ENCODE data around the gene SOBP. TPM values are rescaled to one million over a fixed set of nuclear protein-coding genes. Genes with fewer than 3 reads are reported as not detected.

Gene SOBP
- total RNA-seq, 2 donors from 2014 or later, result 1.5 to 1.9 TPM

- 91% methylated on average over 3 of the region's 3 CpGs; no CpG with 5 or more reads in 1 of the 2 experiments for WGBS, 2 experiments (ENCODE audit: insufficient coverage in 1 of 2, insufficient read length in 1 of 2)
- peaks cover 42% of the 10 kb centered on the region for H3K4me1 Mint-ChIP-seq
- H3K27ac ChIP-seq (ENCODE audit: low read depth, low read length), result no peak overlapping the region
- H3K4me3 Mint-ChIP-seq, result no peak overlapping the region
- TF ChIP-seq CTCF (conservative IDR thresholded peaks at IDR 0.05), result no peak
- no peaks in the 10 kb centered on the region for H3K36me3 Mint-ChIP-seq (ENCODE audit: low read depth)
- H3K27me3 Mint-ChIP-seq (ENCODE audit: insufficient read depth), result no peaks in the 10 kb centered on the region
- H3K9me3 ChIP-seq (ENCODE audit: control insufficient read depth, low read length), result no peaks in the 10 kb centered on the region
- no peak overlapping the region for H3K27ac Mint-ChIP-seq
- no peak overlapping the region for H3K4me3 ChIP-seq (ENCODE audit: low read length)
- H3K9me3 Mint-ChIP-seq, result no peaks in the 10 kb centered on the region
- no peaks in the 10 kb centered on the region for H3K27me3 ChIP-seq (ENCODE audit: control insufficient read depth, insufficient read depth, low read length, poor library complexity, severe bottlenecking)
- H3K4me1 ChIP-seq (ENCODE audit: control insufficient read depth, insufficient read depth, low read length), result peaks cover 6% of the 10 kb centered on the region
- DNase-seq, result no peak
- no peaks in the 10 kb centered on the region for H3K36me3 ChIP-seq (ENCODE audit: control insufficient read depth, insufficient read depth, low read length)
- H3K9ac ChIP-seq (ENCODE audit: extremely low read depth, low read length, poor library complexity, severe bottlenecking), result no peak overlapping the region
Observed at GRCh38 chr6:107612762-107613415, 123.0 kb downstream of the SOBP start.

DNA sequence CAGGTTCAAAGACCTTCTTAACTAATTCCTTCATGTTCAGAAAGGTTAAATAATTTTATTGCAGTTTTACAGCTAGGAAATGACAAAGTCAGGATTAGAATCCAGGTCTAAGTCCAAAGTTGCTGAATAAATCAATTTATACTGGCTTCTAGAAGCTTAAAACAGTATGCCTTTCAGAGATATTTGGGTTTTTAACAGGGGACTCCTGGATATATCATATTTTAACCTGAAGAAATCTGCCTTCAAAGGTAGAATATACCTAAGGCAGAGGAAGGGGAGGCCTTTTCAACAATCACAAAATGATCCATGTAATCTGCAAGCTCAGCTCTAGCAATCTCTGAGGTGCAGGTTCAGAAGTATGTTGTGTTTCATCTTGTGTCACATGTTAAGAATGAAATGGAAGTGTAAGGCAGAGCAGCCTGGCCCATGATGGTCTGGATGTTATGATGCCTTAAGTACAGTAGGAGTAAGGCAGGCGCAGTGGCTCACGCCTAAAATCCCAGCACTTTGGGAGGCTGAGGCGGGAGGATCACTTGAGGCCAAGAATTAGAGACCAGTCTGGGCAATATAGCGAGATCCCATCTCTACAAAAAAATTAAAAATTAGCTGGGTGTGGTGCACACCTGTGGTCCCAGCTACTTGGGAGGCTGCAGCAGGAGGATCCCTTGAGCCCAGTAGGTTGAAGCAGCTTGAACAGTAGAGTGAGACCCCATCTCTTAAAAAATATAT, 123.9 kb downstream of the SOBP start:
- peaks cover 6% of the 10 kb centered on the region for H3K4me1 ChIP-seq (ENCODE audit: control insufficient read depth, insufficient read depth, low read length)
- no peaks in the 10 kb centered on the region for H3K27me3 ChIP-seq (ENCODE audit: control insufficient read depth, insufficient read depth, low read length, poor library complexity, severe bottlenecking)
- WGBS, 2 experiments (ENCODE audit: insufficient coverage in 1 of 2, insufficient read length in 1 of 2), result 93 to 95% methylated on average over 2 to 4 of the region's 4 CpGs
- H3K9ac ChIP-seq (ENCODE audit: extremely low read depth, low read length, poor library complexity, severe bottlenecking), result no peak overlapping the region
- no peaks in the 10 kb centered on the region for H3K9me3 ChIP-seq (ENCODE audit: control insufficient read depth, low read length)
- DNase-seq, result no peak
- no peak overlapping the region for H3K27ac Mint-ChIP-seq
- no peak for TF ChIP-seq CTCF (conservative IDR thresholded peaks at IDR 0.05)
- no peaks in the 10 kb centered on the region for H3K36me3 ChIP-seq (ENCODE audit: control insufficient read depth, insufficient read depth, low read length)
- H3K4me3 Mint-ChIP-seq, result no peak overlapping the region
- no peak overlapping the region for H3K4me3 ChIP-seq (ENCODE audit: low read length)
- no peaks in the 10 kb centered on the region for H3K9me3 Mint-ChIP-seq
- H3K27ac ChIP-seq (ENCODE audit: low read depth, low read length), result no peak overlapping the region
- no peaks in the 10 kb centered on the region for H3K36me3 Mint-ChIP-seq (ENCODE audit: low read depth)
- peaks cover 45% of the 10 kb centered on the region for H3K4me1 Mint-ChIP-seq
- H3K27me3 Mint-ChIP-seq (ENCODE audit: insufficient read depth), result no peaks in the 10 kb centered on the region

- H3K9me3 Mint-ChIP-seq, result no peaks in the 10 kb centered on the region
Observed at GRCh38 chr6:107614828-107615227, 124.9 kb downstream of the SOBP start.

More at GRCh38 chr6:107614828-107615227, 124.9 kb downstream of the SOBP start:
- H3K27me3 ChIP-seq (ENCODE audit: control insufficient read depth, insufficient read depth, low read length, poor library complexity, severe bottlenecking), result no peaks in the 10 kb centered on the region
- TF ChIP-seq CTCF (conservative IDR thresholded peaks at IDR 0.05), result no peak
- Mint-ChIP-seq H3K27me3 (ENCODE audit: insufficient read depth) (no peaks in the 10 kb centered on the region), H3K4me3 (no peak overlapping the region), H3K4me1 (peaks cover 39% of the 10 kb centered on the region), H3K36me3 (ENCODE audit: low read depth) (no peaks in the 10 kb centered on the region), H3K27ac (no peak overlapping the region)
- DNase-seq, result no peak
- no peak overlapping the region for H3K27ac ChIP-seq (ENCODE audit: low read depth, low read length)
- no peaks in the 10 kb centered on the region for H3K9me3 ChIP-seq (ENCODE audit: control insufficient read depth, low read length)
- no peak overlapping the region for H3K9ac ChIP-seq (ENCODE audit: extremely low read depth, low read length, poor library complexity, severe bottlenecking)
- no peak overlapping the region for H3K4me3 ChIP-seq (ENCODE audit: low read length)
- 93% methylated on average over 2 to 5 of the region's 5 CpGs for WGBS, 2 experiments (ENCODE audit: insufficient coverage in 1 of 2, insufficient read length in 1 of 2)
- H3K4me1 ChIP-seq (ENCODE audit: control insufficient read depth, insufficient read depth, low read length), result peaks cover 3% of the 10 kb centered on the region
- no peaks in the 10 kb centered on the region for H3K36me3 ChIP-seq (ENCODE audit: control insufficient read depth, insufficient read depth, low read length)

Measured in endodermal cell (in vitro differentiated cells).